Mesenchymal stem cell (in vitro differentiated cells and primary cell): ENCODE data around the gene COX14.

Source experiments
- DNase-seq: peaks from one replicate; pipeline ENCODE4 v3.0.0-alpha.2; 2013
- H2AFZ ChIP-seq: one replicate; pipeline ENCODE4 v1.6.1; 2013; ENCODE audit warnings: low read depth, mild to moderate bottlenecking, control low read depth, inconsistent platforms, low read length, moderate library complexity
- H2AK5ac ChIP-seq: 2 replicates; pipeline ENCODE4 v1.6.1; 2013; ENCODE audit warnings: low read length, moderate library complexity, mild to moderate bottlenecking, inconsistent platforms; ENCODE audit not compliant: severe bottlenecking
- H2BK120ac ChIP-seq: one replicate; pipeline ENCODE4 v1.6.1; 2013; ENCODE audit warnings: low read depth, mild to moderate bottlenecking, inconsistent platforms, low read length, moderate library complexity
- H2BK12ac ChIP-seq, 2 experiments: one replicate each; pipeline ENCODE4 v1.6.1; 2013; ENCODE audit warnings: inconsistent platforms in 2 of 2, low read length in 2 of 2, mild to moderate bottlenecking in 2 of 2, moderate library complexity in 2 of 2, control low read depth in 1 of 2
- H2BK15ac ChIP-seq: one replicate; pipeline ENCODE4 v1.6.1; 2013; ENCODE audit warnings: mild to moderate bottlenecking, low read depth, inconsistent platforms; ENCODE audit not compliant: poor library complexity, severe bottlenecking
- H2BK5ac ChIP-seq: 2 replicates; pipeline ENCODE4 v1.6.1; 2013; ENCODE audit warnings: low read depth, mild to moderate bottlenecking, low read length, control low read depth, inconsistent platforms; ENCODE audit not compliant: poor library complexity, severe bottlenecking
- H3K14ac ChIP-seq, 2 experiments: one replicate each; pipeline ENCODE4 v1.6.1; 2013; ENCODE audit warnings: inconsistent platforms in 2 of 2, low read length in 2 of 2, control low read depth in 1 of 2, mild to moderate bottlenecking in 1 of 2, moderate library complexity in 1 of 2
- H3K18ac ChIP-seq, 2 experiments: one replicate each; pipeline ENCODE4 v1.6.1; 2013; ENCODE audit warnings: inconsistent platforms in 2 of 2, low read length in 2 of 2, control low read depth in 1 of 2, low read depth in 1 of 2, mild to moderate bottlenecking in 1 of 2
- H3K23ac ChIP-seq, 2 experiments: one replicate each; pipeline ENCODE4 v1.6.1; 2013; ENCODE audit warnings: inconsistent platforms in 2 of 2, low read length in 2 of 2, mild to moderate bottlenecking in 2 of 2, moderate library complexity in 2 of 2, control low read depth in 1 of 2
- H3K27ac ChIP-seq: 2 replicates; pipeline ENCODE4 v1.5.1; 2013; ENCODE audit warnings: mild to moderate bottlenecking, moderate library complexity, low read length, control low read depth, inconsistent platforms; ENCODE audit not compliant: poor library complexity, severe bottlenecking
- H3K27me3 ChIP-seq, 2 experiments: 2 replicates each; pipeline versions ENCODE4 v1.6.1 to v1.7.0; 2013; ENCODE audit warnings: low read length in 2 of 2, mild to moderate bottlenecking in 2 of 2, moderate library complexity in 2 of 2, control low read depth in 1 of 2, inconsistent platforms in 1 of 2; ENCODE audit not compliant: control insufficient read depth in 1 of 2, insufficient read depth in 1 of 2
- H3K36me3 ChIP-seq, 2 experiments: 2 replicates each; pipeline versions ENCODE4 v1.6.1 to v1.7.0; 2013; ENCODE audit warnings: low read length in 2 of 2, control low read depth in 1 of 2, inconsistent platforms in 1 of 2, low read depth in 1 of 2, mild to moderate bottlenecking in 1 of 2; ENCODE audit not compliant: insufficient read depth in 2 of 2, control insufficient read depth in 1 of 2
- H3K4ac ChIP-seq, 2 experiments: one replicate each; pipeline ENCODE4 v1.6.1; 2013; ENCODE audit warnings: inconsistent platforms in 2 of 2, low read length in 2 of 2, mild to moderate bottlenecking in 2 of 2, moderate library complexity in 2 of 2, control low read depth in 1 of 2, low read depth in 1 of 2
- H3K4me1 ChIP-seq: 2 replicates; pipeline ENCODE4 v1.6.1; 2013; ENCODE audit warnings: low read depth, low read length, control low read depth; ENCODE audit not compliant: control insufficient read depth, insufficient read depth
- H3K4me2 ChIP-seq: 2 replicates; pipeline ENCODE4 v1.6.1; 2013; ENCODE audit warnings: low read length, mild to moderate bottlenecking, inconsistent platforms; ENCODE audit not compliant: poor library complexity, severe bottlenecking
- H3K4me3 ChIP-seq, 2 experiments: 2 replicates each; pipeline versions ENCODE4 v1.5.1 to v1.7.0; 2013; ENCODE audit warnings: low read length in 2 of 2, mild to moderate bottlenecking in 2 of 2, control low read depth in 1 of 2, low read depth in 1 of 2; ENCODE audit not compliant: insufficient read depth in 1 of 2
- H3K79me1 ChIP-seq: replicated peaks from 2 replicates; pipeline ENCODE4 v1.6.1; 2013; ENCODE audit warnings: mild to moderate bottlenecking, control low read depth, low read length, inconsistent platforms; ENCODE audit not compliant: poor library complexity, severe bottlenecking
- H3K9ac ChIP-seq: 2 replicates; pipeline ENCODE4 v1.7.0; 2013; ENCODE audit warnings: mild to moderate bottlenecking, low read length, moderate library complexity
- H3K9me3 ChIP-seq: 2 replicates; pipeline ENCODE4 v1.7.0; 2013; ENCODE audit warnings: mild to moderate bottlenecking, low read length; ENCODE audit not compliant: control insufficient read depth
- H4K8ac ChIP-seq: one replicate; pipeline ENCODE4 v1.6.1; 2013; ENCODE audit warnings: inconsistent platforms, mild to moderate bottlenecking, low read length, moderate library complexity
- H4K91ac ChIP-seq: one replicate; pipeline ENCODE4 v1.6.1; 2013; ENCODE audit warnings: mild to moderate bottlenecking, low read length, inconsistent platforms
- WGBS: methylation state at CpG from one replicate; pipeline ENCODE4 v1.1.7; 2013; ENCODE audit warnings: mixed read lengths; 5-methylcytosine and 5-hydroxymethylcytosine counted together

The COX14 gene

DNA sequence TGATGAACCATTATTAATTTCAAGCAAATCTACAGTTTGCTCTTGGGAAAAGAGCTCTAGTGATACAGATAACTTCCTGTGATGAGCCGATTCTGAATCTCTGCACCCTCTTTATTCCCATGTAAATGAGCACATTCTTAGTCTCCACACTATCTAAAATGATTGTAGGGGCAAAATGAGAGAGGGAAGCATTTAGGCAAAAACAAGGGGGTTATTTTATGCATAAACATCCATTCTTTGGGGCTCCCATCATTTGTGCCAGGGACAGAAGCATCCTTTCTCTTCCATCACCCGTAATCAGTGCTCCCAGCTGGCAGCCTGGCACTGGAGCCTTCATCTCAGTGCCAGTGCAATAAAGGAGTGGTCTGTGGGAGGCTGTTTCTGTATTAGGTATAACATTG, 9.9 kb upstream of the COX14 start:
- Histone ChIP-seq H3K36me3 (peaks cover 39 to 46% of the 10 kb centered on the region in 2 experiments), H3K14ac (no peak overlapping the region), H4K8ac (no peak overlapping the region), H4K91ac (no peak overlapping the region), H2BK120ac (no peak overlapping the region), H3K9me3 (no peaks in the 10 kb centered on the region), H2BK12ac (no peak overlapping the region), H3K4me3 (no peak overlapping the region), H3K4me1 (peaks cover 9% of the 10 kb centered on the region), H2BK5ac (no peak overlapping the region), H3K4ac (no peak overlapping the region), H3K27me3 (peaks cover 0 to 6% of the 10 kb centered on the region in 2 experiments), H2AK5ac (no peak overlapping the region), H3K79me1 (no peaks in the 10 kb centered on the region), H3K18ac (no peak overlapping the region), H2AFZ (no peak overlapping the region), H3K27ac (no peak overlapping the region), H3K23ac (no peak overlapping the region), H2BK15ac (no peak overlapping the region), H3K9ac (no peak overlapping the region), H3K4me2 (no peak overlapping the region)
- no peak for DNase-seq
- WGBS: 100% methylated on average over 2 of the region's 2 CpGs

DNA sequence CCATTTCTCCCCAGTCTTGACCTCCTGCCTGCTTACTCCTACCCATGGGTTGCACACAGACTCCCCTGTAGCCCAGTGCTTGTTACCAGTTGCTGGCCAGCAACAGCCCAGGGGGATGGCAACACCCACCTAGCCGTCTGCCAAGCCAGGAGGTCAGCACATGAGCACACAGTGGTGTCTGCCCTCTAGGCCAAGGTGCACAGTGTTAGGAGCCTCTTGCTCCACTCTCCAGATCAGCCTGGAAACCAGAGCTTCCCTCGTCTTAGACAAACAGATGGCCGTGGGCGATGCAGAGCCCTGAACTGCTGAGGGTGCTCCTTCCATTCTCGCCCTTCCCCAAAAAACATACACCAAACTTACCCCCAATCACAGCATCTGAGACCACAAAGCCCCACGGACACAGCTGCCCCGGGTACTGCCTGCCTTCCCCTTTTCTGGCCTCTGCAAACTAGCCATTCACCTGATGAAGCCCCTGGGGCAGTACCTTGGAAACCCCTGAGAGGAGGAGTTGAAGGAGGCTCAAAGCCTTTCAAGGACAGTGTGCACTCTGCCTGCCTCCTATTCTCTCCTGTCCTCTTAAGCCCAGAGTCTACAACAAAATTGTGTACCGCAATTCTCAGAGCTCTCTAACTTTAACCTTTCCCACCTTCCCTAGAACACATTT, 9.3 kb upstream of the COX14 start:
- H2BK120ac ChIP-seq: no peak overlapping the region
- no peak overlapping the region for H3K4me2 ChIP-seq
- H3K9ac ChIP-seq: no peak overlapping the region
- no peak overlapping the region for H3K18ac ChIP-seq
- no peak overlapping the region for H3K14ac ChIP-seq
- H3K27me3 ChIP-seq: peaks cover 0 to 6% of the 10 kb centered on the region in 2 experiments
- H3K79me1 ChIP-seq: no peaks in the 10 kb centered on the region
- H4K8ac ChIP-seq: no peak overlapping the region
- H2BK12ac ChIP-seq: peak overlapping the region in 1 of 2 experiments; percentile 54
- peaks cover 38 to 40% of the 10 kb centered on the region in 2 experiments for H3K36me3 ChIP-seq
- no peak overlapping the region for H3K4me3 ChIP-seq
- H2AK5ac ChIP-seq: no peak overlapping the region
- H3K27ac ChIP-seq: no peak overlapping the region
- H3K4ac ChIP-seq: no peak overlapping the region
- H3K4me1 ChIP-seq: peaks cover 13% of the 10 kb centered on the region
- no peak overlapping the region for H4K91ac ChIP-seq
- peak overlapping the region in 1 of 2 experiments; percentile 92 for H3K23ac ChIP-seq
- no peaks in the 10 kb centered on the region for H3K9me3 ChIP-seq
- no peak overlapping the region for H2BK15ac ChIP-seq
- H2AFZ ChIP-seq: no peak overlapping the region
- DNase-seq: no peak
- 92% methylated on average over 8 of the region's 8 CpGs for WGBS
- no peak overlapping the region for H2BK5ac ChIP-seq

DNA sequence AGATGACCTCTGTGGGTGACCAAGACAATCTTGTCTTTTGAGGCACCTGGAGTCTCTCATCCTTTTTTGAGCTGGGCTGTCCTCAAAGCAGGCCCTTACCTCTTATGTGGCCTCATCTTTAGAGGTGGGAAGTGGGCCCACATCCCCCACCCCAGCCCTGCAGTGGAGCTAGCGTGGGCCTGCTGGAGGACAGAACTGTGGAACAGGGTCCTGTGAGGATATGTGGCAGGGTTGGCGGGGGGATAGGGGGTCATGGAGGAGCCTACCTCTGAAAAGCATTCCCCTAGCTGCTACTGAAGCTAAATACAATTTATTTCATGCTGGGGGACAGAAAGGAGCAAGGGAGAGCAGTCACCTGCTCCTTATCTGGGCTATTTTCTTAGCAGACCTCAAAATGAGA, 8.7 kb upstream of the COX14 start:
- H2BK12ac ChIP-seq: no peak overlapping the region
- no peak overlapping the region for H3K4me3 ChIP-seq

DNA sequence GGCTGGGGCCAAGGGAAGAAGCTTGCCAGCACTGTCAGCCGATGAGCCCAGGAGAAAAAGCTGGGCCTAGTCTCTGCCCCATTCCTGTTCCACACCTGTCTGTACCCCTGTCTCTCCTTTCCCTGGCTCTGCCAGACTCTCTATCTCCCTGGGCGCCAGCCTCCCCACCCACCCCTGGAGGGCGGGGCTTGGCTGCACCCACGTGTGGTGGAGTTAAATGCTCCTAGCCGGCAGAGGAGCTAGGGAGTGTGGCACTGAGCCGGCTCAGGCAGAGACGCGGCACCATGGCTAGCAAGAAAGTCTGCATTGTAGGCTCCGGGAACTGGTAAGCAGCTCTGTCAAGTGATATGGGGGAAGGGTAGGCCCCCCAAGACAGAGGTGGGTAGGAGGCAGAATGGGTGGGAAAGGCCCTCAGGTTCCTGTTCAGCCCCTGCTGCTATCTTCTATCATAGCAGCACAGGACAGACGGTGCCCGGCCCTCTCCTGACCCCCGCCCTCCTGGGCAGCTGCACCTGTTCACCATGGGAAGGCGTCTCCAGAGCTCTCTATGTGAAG, 8.2 kb upstream of the COX14 start, which contains the start of gene GPD1:
Gene GPD1, plus strand, starts transcription at position 242 of the 555 bp plus-strand sequence. Its CDS starts 43 bp downstream, at position 285.
- no peak within 1 kb of the TSS for H3K4me3 ChIP-seq

More for the DNA sequence above, 8.7 kb upstream of the COX14 start:
- H2BK5ac ChIP-seq: no peak overlapping the region
- no peak overlapping the region for H3K14ac ChIP-seq
- peaks cover 18% of the 10 kb centered on the region for H3K4me1 ChIP-seq
- H4K91ac ChIP-seq: no peak overlapping the region
- H2BK120ac ChIP-seq: no peak overlapping the region
- H3K36me3 ChIP-seq: peaks cover 32 to 35% of the 10 kb centered on the region in 2 experiments
- no peak overlapping the region for H3K4ac ChIP-seq
- peaks cover 0 to 6% of the 10 kb centered on the region in 2 experiments for H3K27me3 ChIP-seq
- no peak overlapping the region for H2AK5ac ChIP-seq
- no peak overlapping the region for H2AFZ ChIP-seq
- no peak for DNase-seq
- no peaks in the 10 kb centered on the region for H3K79me1 ChIP-seq
- 94% methylated on average over 2 of the region's 2 CpGs for WGBS
- no peak overlapping the region for H3K27ac ChIP-seq
- no peak overlapping the region for H3K18ac ChIP-seq
- H3K4me2 ChIP-seq: no peak overlapping the region
- no peak overlapping the region for H3K9ac ChIP-seq
- no peak overlapping the region for H3K23ac ChIP-seq
- H3K9me3 ChIP-seq: no peaks in the 10 kb centered on the region
- no peak overlapping the region for H2BK15ac ChIP-seq
- no peak overlapping the region for H4K8ac ChIP-seq

More for the DNA sequence above, 8.2 kb upstream of the COX14 start, which contains the start of gene GPD1:
- H2AFZ ChIP-seq: no peak within 1 kb of the TSS
- peak within 1 kb of the TSS in 1 of 2 experiments; percentile 54 for H2BK12ac ChIP-seq
- H4K91ac ChIP-seq: no peak within 1 kb of the TSS
- H2BK15ac ChIP-seq: no peak within 1 kb of the TSS
- H3K27ac ChIP-seq: no peak within 1 kb of the TSS
- no peaks in the 10 kb centered on the region for H3K79me1 ChIP-seq
- no peak within 1 kb of the TSS for H3K18ac ChIP-seq
- H2BK120ac ChIP-seq: no peak within 1 kb of the TSS
- H2AK5ac ChIP-seq: no peak within 1 kb of the TSS
- H3K9ac ChIP-seq: no peak within 1 kb of the TSS
- H3K4me1 ChIP-seq: peaks cover 18% of the 10 kb centered on the region
- H3K36me3 ChIP-seq: peaks cover 27 to 31% of the 10 kb centered on the region in 2 experiments
- H3K4me2 ChIP-seq: no peak within 1 kb of the TSS
- peaks cover 0 to 6% of the 10 kb centered on the region in 2 experiments for H3K27me3 ChIP-seq
- no peak within 1 kb of the TSS for H3K4ac ChIP-seq
- H2BK5ac ChIP-seq: no peak within 1 kb of the TSS
- peak; percentile 19 for DNase-seq
- no peak within 1 kb of the TSS for H3K14ac ChIP-seq
- H3K23ac ChIP-seq: no peak within 1 kb of the TSS
- no peak within 1 kb of the TSS for H4K8ac ChIP-seq
- WGBS: 57% methylated on average over 13 of the region's 13 CpGs
- H3K9me3 ChIP-seq: no peaks in the 10 kb centered on the region
